Measurements from ENCODE around the gene PLET1.

PLET1 gene

GRCh38 chr11:112260490-112260889 lies at the start of gene PLET1:
Gene PLET1, minus strand, starts transcription at chr11:112260860. Its CDS starts 271 bp downstream, at chr11:112260589.
- in situ Hi-C loops (cut with MboI; ENCODE audit: low sequenced_read_pairs, unreplicated experiment) = no loop called here
- TF ChIP-seq, protein P1, sequence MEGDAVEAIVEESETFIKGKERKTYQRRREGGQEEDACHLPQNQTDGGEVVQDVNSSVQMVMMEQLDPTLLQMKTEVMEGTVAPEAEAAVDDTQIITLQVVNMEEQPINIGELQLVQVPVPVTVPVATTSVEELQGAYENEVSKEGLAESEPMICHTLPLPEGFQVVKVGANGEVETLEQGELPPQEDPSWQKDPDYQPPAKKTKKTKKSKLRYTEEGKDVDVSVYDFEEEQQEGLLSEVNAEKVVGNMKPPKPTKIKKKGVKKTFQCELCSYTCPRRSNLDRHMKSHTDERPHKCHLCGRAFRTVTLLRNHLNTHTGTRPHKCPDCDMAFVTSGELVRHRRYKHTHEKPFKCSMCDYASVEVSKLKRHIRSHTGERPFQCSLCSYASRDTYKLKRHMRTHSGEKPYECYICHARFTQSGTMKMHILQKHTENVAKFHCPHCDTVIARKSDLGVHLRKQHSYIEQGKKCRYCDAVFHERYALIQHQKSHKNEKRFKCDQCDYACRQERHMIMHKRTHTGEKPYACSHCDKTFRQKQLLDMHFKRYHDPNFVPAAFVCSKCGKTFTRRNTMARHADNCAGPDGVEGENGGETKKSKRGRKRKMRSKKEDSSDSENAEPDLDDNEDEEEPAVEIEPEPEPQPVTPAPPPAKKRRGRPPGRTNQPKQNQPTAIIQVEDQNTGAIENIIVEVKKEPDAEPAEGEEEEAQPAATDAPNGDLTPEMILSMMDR (IDR thresholded peaks at IDR 0.05; ENCODE audit: borderline replicate concordance, control extremely low read depth, extremely low read depth, insufficient read depth, missing control alignments) = no peak
- no peak for DNase-seq (ENCODE audit: low spot score)

- TF ChIP-seq, protein P1 (IDR thresholded peaks at IDR 0.05; ENCODE audit: borderline replicate concordance, control extremely low read depth, extremely low read depth, insufficient read depth, missing control alignments) = no peak
- in situ Hi-C loops (cut with MboI; ENCODE audit: low sequenced_read_pairs, unreplicated experiment) = no loop called here
- no peak for DNase-seq (ENCODE audit: low spot score)
These were observed 49.8 kb upstream of the PLET1 start for GRCh38 chr11:112310419-112310818.

GRCh38 chr11:112308651-112309050 lies 48.0 kb upstream of the PLET1 start:
- DNase-seq (ENCODE audit: low spot score) = no peak
- TF ChIP-seq, protein P1 (IDR thresholded peaks at IDR 0.05; ENCODE audit: borderline replicate concordance, control extremely low read depth, extremely low read depth, insufficient read depth, missing control alignments) = no peak
- in situ Hi-C loops (cut with MboI; ENCODE audit: low sequenced_read_pairs, unreplicated experiment) = no loop called here

DNA sequence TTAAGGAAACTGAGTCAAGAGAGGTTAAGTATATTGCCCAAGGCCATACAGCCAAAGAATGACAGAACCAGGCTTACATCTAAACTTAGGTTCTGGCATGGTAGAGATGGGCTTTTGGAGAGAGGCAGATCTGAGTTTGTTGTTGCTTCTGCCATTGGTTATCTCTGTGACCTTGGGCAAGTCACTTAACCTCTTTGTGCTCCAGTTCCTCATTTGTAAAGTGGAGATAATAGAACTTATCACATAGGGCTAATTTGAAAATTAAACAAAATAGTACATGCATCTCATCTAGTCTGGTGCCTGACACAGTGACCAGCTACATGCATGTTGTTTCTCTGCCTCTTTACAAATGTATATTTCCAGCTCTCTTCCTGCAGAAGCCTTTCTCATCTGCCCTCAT lies 47.0 kb upstream of the PLET1 start:
- TF ChIP-seq, protein P1 (IDR thresholded peaks at IDR 0.05; ENCODE audit: borderline replicate concordance, control extremely low read depth, extremely low read depth, insufficient read depth, missing control alignments) = no peak
- in situ Hi-C loops (cut with MboI; ENCODE audit: low sequenced_read_pairs, unreplicated experiment) = no loop called here
- no peak for DNase-seq (ENCODE audit: low spot score)

GRCh38 chr11:112306230-112306629 lies 45.6 kb upstream of the PLET1 start:
- TF ChIP-seq, protein P1 (IDR thresholded peaks at IDR 0.05; ENCODE audit: borderline replicate concordance, control extremely low read depth, extremely low read depth, insufficient read depth, missing control alignments) = no peak
- no peak for DNase-seq (ENCODE audit: low spot score)
- in situ Hi-C loops (cut with MboI; ENCODE audit: low sequenced_read_pairs, unreplicated experiment) = no loop called here

DNA sequence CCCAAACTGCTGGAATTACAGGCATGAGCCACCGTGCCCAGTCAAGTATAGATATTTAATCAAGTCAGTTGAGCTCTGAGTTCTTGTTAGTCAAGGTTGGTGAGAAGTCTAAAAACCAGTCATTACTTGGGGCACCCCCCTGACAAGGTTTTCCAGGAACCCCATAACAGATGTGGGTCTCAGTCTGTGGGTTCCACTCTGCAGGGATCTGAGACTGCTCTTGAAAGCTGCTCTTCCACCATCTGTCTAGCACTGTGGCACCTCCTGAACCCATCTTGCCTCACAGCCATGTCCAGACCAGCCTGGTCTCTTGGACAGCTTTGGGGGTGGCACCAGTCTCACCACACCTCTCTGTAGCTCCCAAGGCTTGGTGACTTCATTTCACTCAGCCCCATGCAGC lies 44.3 kb upstream of the PLET1 start:
- TF ChIP-seq, protein P1 (IDR thresholded peaks at IDR 0.05; ENCODE audit: borderline replicate concordance, control extremely low read depth, extremely low read depth, insufficient read depth, missing control alignments) = no peak
- DNase-seq (ENCODE audit: low spot score) = no peak
- in situ Hi-C loops (cut with MboI; ENCODE audit: low sequenced_read_pairs, unreplicated experiment) = no loop called here

GRCh38 chr11:112303616-112304015 lies 43.0 kb upstream of the PLET1 start:
- in situ Hi-C loops (cut with MboI; ENCODE audit: low sequenced_read_pairs, unreplicated experiment) = no loop called here
- no peak for DNase-seq (ENCODE audit: low spot score)
- TF ChIP-seq, protein P1 (IDR thresholded peaks at IDR 0.05; ENCODE audit: borderline replicate concordance, control extremely low read depth, extremely low read depth, insufficient read depth, missing control alignments) = no peak

Data from GM13976 (cell line).